HG03354 (cell line): ENCODE results near the gene SESN2.

ENCODE experiments used
- ATAC-seq: cut with Tn5 transposase; IDR thresholded peaks from one replicate; pipeline ENCODE4 v1.9.1; 2021; ENCODE audit warnings: mild to moderate bottlenecking; ENCODE audit not compliant: unreplicated experiment, poor library complexity, severe bottlenecking

The SESN2 gene

DNA sequence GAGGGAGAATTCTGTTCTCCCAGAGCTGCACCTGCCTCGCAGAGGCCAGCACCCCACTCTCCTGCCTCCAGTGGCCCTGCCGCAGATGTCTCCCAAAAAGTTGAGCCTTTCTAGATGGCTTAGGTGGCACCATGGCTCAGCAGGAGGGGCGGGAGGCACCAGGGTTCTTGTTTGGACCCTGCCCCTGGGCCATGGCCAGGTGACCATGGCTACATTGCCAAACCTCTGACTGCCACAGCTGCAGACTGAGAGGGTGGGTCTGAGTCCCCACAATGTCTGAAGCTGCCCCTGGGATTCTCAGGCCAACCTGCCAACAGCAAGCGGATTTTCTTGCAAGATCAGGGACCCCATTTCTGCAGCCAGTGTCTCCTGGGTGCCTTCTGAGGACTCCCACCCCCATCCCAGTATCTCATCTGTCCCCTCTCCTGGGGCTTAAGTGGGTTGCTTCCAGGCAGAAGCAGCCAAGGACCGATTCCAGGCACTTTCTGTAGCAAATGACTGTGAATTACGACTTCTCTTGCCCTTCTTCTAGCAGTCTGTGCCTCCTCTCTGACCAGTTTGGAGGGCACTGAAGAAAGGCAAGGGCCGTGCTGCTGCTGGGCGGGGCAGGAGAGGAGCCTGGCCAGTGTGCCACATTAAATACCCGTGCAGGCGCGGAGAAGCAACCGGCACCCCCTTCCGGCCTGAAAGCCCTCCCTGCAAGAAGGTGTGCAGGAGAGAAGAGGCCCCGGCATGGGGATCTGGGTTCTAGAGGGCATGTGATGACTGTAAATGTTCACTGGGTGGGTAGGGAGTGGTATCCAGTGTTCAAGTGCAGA is 22.5 kb downstream of the SESN2 start:
- ATAC-seq = no peak

DNA sequence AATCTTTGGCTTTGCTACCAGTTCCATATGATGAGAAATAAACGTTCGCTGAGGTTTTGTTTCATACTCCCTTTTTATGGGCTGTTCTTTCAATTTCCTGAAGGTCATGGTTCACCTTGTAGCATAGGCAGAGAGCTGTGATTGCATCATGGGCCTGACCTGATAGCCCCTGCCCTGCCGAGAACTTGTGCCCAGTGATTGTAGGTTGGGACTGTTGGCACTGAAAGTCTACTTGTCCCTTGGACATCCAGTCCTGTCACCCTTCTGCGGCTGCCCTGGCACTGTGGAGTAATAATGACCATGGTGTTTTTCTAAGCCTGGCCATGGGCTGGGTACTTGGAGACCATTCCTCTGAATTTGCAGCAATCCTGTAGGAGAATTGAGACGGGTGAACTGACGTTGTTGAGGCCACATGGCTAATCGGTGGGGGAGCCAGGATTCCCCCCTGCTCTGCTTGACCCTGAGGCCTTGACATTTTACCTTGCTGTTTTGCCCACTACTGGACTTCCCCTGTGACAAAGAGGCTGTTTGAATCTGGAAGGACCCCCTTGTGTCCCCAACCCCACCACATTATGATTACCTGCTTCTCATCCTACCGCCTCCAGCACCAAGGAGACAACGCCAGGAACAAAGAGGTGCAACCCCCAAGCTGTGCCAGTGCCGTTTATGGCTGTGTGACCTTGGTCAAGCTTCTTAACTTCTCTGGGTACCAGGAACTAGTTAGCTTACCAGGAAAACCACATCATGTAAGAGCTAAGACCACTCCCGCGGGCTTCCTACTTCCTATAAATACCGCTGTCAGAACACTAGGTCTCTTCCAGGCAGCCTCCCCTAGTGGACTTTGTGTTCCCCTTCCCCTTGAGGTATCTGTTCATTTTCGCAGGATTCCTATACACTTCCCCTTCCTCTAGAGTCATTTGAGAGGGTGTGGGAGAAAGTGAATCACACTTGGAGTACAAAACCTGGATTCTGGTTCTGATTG is 23.4 kb downstream of the SESN2 start:
- ATAC-seq = no peak

GRCh38 chr1:28286111-28286510 is 26.8 kb downstream of the SESN2 start:
- ATAC-seq = no peak

DNA sequence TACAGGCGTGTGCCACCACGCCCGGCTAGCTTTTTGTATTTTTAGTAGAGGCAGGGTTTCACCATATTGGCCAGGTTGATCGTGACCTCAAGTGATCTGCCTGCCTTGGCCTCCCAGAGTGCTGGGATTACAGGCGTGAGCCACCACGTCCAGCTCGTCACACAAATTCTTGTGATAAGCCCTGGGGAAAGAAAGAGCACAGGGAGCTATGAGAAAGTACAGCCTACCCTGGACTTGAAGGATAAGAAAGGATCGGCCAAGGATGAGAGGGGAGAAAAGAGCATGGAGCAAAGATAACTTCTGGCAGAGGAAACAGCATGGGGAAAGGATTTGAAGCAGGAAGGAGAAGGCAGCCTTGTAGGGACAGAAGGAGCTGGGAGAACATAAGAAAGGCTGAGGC is 29.2 kb downstream of the SESN2 start:
- no peak for ATAC-seq

DNA sequence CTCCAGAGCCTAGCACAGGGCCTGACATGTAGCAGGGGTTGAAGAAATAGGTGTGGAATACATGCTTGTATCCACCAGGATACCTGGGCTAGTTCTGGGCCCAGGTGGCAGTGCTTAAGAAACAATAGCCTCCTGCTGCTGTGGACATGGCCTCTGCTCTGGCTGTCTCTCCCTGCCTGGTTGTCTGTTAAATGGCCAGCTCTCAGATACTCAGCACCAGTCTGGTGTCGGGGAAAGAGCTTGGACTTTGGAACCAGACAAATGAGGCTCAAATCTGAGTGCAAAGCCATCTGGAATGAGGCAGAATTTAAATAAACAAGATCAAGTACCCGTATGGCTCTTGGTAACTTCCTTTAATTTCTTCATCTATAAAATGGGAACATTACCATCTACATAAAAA is 31.5 kb downstream of the SESN2 start:
- ATAC-seq = no peak

- no peak for ATAC-seq
These were observed 32.4 kb downstream of the SESN2 start for GRCh38 chr1:28291711-28292110.

GRCh38 chr1:28295936-28296335 is 36.6 kb downstream of the SESN2 start:
- ATAC-seq = no peak

DNA sequence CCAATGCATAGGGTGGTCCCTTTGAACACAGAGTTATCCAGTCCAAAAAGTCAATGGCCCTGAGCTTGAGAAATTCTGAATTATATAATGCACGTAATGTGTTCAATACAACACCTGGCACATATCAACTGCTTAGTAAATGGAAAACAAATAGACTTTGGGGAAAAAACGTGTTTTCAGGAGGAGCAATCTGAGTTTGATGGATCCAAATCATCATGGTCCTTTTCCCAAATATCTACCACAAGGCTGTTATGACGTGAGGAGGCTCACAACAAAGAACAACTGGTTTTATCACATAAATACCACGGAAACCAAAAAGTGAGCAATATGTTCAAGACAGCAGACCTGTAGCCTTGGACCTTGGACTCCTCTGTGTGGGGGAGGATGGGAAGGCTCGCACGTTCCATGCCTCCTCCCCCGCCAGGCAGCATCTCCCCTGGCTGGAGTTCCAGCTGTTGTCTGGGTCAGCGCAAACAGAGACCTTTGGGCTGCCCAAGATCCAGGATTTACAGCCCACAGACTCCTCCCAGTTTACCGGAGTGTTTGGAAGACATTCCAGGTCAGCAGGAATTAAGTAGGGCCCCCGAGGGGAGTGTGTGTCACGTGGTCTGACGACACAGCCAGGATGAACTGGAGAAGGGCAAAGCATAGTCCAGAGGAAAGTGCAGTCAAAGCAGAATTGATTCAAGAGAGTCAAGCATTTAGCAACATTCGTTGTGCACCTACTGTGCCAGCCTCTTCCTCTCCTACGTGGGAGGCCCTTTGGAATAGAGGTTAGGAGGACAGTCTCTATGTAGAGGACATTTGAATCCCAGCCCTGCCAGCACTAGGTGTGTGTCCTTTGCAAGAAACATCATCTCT is 37.3 kb downstream of the SESN2 start:
- no peak for ATAC-seq

DNA sequence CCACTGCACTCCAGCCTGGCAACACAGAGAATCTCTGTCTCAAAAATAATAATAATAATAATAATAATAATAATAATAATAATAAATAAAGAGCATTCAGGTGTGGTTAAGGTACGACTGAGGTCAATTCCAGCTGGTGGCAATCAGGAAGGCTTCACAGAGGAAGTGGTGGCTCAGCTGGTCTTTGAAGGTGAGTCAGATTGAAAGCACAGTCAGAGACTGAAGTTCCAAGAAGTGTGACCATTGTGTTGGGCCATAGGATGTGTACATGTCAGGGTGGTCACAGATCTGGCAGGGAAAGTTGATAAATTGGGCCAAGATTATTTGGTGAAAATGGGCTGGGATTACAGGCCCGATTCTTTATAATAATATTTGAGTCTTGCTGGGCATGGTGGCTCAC is 38.5 kb downstream of the SESN2 start:
- peak; percentile 66 for ATAC-seq

DNA sequence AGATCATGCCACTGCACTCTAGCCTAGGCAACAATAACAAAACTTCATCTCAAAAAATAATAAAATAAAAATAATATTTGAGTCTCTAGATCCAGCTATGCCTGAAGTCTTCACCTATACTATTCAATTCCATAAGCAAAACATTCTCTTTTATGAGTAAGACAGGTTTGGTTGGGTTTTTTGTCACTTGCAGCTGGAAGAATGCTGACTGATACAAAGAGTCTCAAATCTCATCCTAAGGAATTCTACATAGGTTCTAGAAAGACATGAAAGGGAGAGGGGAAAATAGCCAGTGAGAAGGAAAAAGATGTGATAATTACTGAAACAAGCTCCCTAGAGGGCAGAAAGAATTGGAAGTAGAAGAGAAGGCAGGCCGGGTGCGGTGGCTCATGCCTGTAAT is 39.1 kb downstream of the SESN2 start:
- ATAC-seq = no peak

DNA sequence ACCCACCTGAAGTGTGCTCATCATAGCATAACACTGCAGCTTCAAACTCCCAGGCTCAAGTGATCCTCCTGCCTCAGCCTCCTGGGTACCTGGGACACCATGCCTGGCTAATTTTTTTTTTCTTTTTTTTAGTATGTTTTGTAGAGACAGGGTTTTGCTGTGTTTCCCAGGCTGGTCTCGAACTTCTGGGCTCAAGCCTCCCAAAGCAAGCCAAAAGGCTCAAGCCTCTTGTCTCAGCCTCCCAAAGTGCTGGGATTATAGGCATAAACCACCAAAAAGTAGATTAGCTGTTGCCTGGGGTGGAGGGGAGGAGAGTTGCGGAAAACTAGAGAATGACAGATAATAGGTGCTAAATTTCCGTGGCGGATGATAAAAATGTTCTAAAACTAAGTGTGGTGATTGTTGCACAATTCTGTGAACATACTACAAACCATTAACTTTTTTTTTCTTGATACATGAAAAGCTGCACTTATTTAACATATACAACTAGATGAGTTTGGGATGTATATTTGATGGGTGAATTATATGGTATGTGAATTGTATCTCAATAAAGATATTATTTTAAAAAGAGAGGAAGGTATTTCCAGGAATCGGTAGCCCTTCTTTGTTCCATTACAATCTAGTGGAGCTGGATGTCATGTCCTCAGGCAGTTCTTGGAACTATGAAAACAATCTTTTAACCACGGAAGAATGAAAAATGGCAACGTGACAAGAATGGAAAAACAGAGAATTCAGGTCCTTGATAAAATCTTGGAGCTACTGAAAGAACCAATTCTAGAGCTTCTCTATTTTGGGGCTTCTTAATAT is 42.3 kb downstream of the SESN2 start:
- ATAC-seq = no peak

DNA sequence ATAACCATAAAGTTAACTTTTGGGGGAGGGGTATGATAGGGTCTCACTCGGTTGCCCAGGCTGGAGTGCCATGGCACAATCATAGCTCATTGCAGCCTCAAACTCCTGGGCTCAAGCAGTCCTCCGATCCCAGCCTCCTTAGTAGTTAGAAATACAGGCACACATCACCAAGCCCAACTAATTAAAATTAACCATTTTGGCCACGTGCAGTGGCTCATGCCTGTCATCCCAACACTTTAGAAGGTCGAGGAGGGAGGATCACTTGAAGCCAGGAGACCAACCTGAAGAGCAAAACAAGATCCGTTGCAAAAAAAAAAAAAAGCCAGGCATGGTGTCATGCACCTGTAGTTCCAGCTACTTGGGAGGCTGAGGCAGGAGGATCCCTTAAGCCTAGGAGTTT is 42.9 kb downstream of the SESN2 start:
- ATAC-seq = no peak

DNA sequence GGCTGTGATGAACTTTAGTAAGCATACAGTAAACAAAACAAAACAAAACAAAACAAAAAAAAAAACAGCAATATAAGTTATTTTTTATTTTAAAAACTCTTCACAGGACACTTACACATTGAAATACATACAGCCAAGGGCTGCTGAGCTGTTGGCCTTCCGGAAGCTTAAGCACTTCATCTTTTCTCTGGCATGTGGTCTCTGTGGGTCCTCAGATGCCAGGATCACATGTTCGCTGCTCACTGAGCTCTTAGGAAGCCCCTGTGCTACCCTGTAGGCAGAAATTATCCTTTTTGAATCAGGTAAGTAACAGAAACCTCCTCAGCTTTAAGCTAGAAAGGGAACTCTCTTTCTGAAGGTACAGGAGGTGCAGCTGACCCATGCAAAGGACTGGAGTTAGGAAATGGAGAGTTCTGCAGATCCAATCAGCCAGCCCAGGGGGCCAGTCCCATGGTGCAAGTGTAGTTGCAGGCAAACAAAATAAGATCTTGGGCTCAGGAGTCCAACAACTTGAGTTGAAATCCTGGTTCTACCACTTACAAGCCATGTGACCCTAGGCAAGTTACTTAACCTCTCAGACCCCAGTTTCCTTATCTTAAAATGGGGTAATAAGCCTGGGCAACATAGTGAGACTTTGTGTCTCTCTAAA is 47.1 kb downstream of the SESN2 start:
- ATAC-seq = no peak

GRCh38 chr1:28308750-28309149 is 49.4 kb downstream of the SESN2 start:
- ATAC-seq = no peak

DNA sequence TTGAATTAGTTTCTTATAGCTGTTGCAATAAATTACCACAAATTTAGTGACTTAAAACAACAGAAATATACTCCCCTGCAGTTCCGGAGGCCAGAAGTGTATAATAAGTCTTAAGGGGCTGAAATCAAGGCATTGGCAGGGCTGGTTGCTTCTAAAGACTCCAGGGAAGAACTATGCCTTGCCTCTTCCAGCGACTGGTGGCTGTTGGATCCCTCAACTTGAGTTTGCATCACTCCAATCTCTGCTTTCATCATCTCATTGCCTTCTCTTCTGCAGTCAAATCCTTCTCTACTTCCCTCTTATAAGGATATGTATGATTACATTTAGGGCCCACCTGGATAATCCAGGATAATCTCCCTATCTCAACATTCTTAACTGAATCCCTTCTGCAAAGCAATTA is 50.4 kb downstream of the SESN2 start:
- no peak for ATAC-seq

GRCh38 chr1:28313702-28314546 is 54.6 kb downstream of the SESN2 start:
- no peak for ATAC-seq

DNA sequence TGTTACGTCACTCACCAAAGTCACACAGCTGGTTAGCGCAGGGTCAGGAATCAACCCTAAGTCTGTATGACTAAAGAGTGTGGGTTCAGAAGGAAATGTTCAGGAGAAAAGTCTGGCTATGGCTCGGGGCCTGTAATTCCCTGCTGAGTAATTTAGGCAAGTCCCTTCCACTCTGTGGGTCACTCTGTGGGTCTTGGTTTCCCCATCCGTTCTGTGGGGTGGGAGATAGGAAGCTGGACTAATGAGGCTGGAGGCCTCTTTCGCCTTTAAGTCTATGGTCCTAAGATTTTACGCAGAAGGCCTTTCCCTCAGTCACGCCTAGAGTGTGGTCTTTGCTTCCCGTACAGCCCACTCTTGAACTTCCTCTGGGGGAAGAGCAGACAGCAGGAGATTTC is 55.2 kb downstream of the SESN2 start:
- no peak for ATAC-seq

DNA sequence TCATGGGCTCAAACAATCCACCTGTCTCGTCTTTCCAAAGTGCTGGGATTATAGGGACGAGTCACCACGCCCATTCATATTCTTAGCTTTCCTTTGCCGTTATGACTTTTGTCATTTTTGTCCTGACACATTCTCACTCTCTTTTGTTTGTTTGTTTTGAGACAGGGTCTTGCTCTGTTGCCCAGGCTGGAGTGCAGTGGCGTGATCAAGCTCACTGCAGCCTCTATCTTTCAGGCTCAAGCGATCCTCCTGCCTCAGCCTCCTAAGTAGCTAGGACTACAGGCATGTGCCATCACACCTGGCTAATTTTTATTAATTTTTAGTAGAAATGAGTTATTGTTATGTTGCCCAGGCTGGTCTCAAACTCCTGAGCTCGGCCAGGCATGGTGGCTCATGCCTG is 57.7 kb downstream of the SESN2 start:
- ATAC-seq = no peak
